Kidney (tissue), 14 donors: ENCODE data around the gene ATP12A. TPM values are rescaled to one million over a fixed set of nuclear protein-coding genes. Genes with fewer than 3 reads are reported as not detected.

ENCODE experiments used
- DNase-seq, 5 donors: peaks; one replicate each; pipeline ENCODE4 v3.0.0-alpha.2; 2013 to 2020
- FAIRE-seq: peaks from 2 replicates; lab custom pipeline; 2012; peaks lifted over from hg19 to GRCh38; lab: Jason Lieb, UNC
- H3K27ac ChIP-seq, 2 donors: one replicate each; pipeline ENCODE4 v1.7.0; 2013; ENCODE audit warnings: low read depth in 2 of 2, low read length in 2 of 2, inconsistent platforms in 1 of 2
- H3K27me3 ChIP-seq: one replicate; pipeline ENCODE4 v1.7.1; 2013; ENCODE audit warnings: low read length, inconsistent platforms; ENCODE audit not compliant: control insufficient read depth, insufficient read depth
- H3K36me3 ChIP-seq, 3 donors: one replicate each; pipeline versions ENCODE4 v1.7.0 to v1.7.1; 2013; ENCODE audit warnings: low read length in 3 of 3, control low read depth in 1 of 3, inconsistent platforms in 1 of 3; ENCODE audit not compliant: insufficient read depth in 3 of 3, control insufficient read depth in 2 of 3
- H3K4me1 ChIP-seq, 3 donors: one replicate each; pipeline versions ENCODE4 v1.7.0 to v1.7.1; 2013; ENCODE audit warnings: low read length in 3 of 3, inconsistent platforms in 1 of 3, low read depth in 1 of 3; ENCODE audit not compliant: control insufficient read depth in 2 of 3, insufficient read depth in 2 of 3
- H3K4me3 ChIP-seq, 3 donors: one replicate each; pipeline versions ENCODE4 v1.7.0 to v1.8.1; 2013; ENCODE audit warnings: low read length in 3 of 3, control low read depth in 1 of 3, inconsistent platforms in 1 of 3
- H3K9ac ChIP-seq, 3 donors: one replicate each; pipeline versions ENCODE4 v1.7.0 to v1.7.1; 2013; ENCODE audit warnings: low read length in 3 of 3, control low read depth in 1 of 3, inconsistent platforms in 1 of 3
- H3K9me3 ChIP-seq, 3 donors: one replicate each; pipeline versions ENCODE4 v1.7.0 to v1.7.1; 2013; ENCODE audit warnings: low read length in 3 of 3, control low read depth in 1 of 3, inconsistent platforms in 1 of 3; ENCODE audit not compliant: control insufficient read depth in 2 of 3, insufficient read depth in 1 of 3
- intact Hi-C: fragments of 100-400 bp; cut with DNase I; formaldehyde crosslinking; loops from one replicate; pipeline ENCODE4 v1.11.1; 2022
- polyA plus RNA-seq: library from polyadenylated mRNA; stranded (reverse); fragments of 350-450 nt; fragmentation: Illumina TruSeq; extraction: RNeasy Lipid Tissue Mini Kit (QIAGEN cat#74804); gene quantifications from one replicate; pipeline ENCODE4 v1.2.3, GENCODE V29; 2014; ENCODE audit warnings: low read depth, low replicate concordance; ENCODE audit not compliant: insufficient read depth
- total RNA-seq: library from RNA; stranded (reverse); fragmentation: NEBNext Ultra II Directional; extraction: Animal tissue kit (Norgen Biotek cat#: 25700); gene quantifications from one replicate; pipeline ENCODE4 v1.2.1, GENCODE V29; 2021
- TF ChIP-seq, protein P1 (sequence below): IDR thresholded peaks from 3 replicates; pipeline ENCODE4 v1.5.1; 2012; ENCODE audit warnings: mild to moderate bottlenecking, moderate library complexity, borderline replicate concordance; ENCODE audit not compliant: insufficient read depth; ENCODE audit errors: extremely low read depth
- donor health status: control.
- donor health status: control.
- donor health status: control.
- donor health status: control.
- donor health status: control.
- donor health status: DM: yes; HTN: yes; CAD: no.
- donor health status: Normal renal cell carcinoma (clear cell type).

Gene ATP12A
- total and polyA plus RNA-seq, 2 donors from 2014 or later = 0.22 to 6.5 TPM

DNA sequence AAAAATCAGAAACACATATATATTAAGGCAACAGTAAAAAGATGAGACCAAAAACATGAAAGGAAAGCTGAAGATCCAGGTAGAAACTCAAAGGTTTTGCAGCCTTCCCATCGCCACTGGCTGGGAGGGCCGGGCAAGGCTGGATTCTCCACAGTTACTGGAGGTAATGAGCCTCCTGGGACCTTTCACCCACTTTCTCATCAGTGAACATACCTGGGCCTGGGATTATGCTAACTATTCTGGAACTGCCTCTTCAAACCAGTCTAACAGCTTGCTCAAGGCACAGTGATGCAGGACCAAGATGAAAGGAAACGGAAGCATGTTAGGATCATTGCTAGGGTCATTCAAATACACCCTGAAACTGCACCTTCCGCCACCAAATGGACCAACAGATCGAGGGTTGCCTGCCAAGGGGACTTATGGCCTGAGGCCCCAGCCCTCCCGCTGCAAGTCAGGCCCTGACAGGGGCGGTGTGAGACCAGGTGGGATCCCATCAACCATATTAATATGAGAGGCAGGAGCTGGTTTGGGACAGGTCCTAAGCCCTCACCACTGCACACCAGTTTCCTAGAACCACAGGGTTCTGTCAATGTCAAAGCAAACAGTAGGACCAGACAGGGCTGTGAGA lies 28.4 kb upstream of the ATP12A start:
- DNase-seq (peak in 3 of 5 donors; percentile 72 to 91 (median 87)), FAIRE-seq (no peak)
- intact Hi-C loops = no loop called here
- peak overlapping the region in 1 of 2 donors; percentile 30 for H3K27ac ChIP-seq
- H3K9ac ChIP-seq = no peak overlapping the region
- H3K27me3 ChIP-seq = no peaks in the 10 kb centered on the region
- H3K36me3 ChIP-seq = no peaks in the 10 kb centered on the region
- TF ChIP-seq, protein P1, sequence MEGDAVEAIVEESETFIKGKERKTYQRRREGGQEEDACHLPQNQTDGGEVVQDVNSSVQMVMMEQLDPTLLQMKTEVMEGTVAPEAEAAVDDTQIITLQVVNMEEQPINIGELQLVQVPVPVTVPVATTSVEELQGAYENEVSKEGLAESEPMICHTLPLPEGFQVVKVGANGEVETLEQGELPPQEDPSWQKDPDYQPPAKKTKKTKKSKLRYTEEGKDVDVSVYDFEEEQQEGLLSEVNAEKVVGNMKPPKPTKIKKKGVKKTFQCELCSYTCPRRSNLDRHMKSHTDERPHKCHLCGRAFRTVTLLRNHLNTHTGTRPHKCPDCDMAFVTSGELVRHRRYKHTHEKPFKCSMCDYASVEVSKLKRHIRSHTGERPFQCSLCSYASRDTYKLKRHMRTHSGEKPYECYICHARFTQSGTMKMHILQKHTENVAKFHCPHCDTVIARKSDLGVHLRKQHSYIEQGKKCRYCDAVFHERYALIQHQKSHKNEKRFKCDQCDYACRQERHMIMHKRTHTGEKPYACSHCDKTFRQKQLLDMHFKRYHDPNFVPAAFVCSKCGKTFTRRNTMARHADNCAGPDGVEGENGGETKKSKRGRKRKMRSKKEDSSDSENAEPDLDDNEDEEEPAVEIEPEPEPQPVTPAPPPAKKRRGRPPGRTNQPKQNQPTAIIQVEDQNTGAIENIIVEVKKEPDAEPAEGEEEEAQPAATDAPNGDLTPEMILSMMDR = no peak
- H3K9me3 ChIP-seq = no peaks in the 10 kb centered on the region
- peaks cover 0 to 10% (median 0%) of the 10 kb centered on the region in 3 donors for H3K4me1 ChIP-seq
- H3K4me3 ChIP-seq = no peak overlapping the region

DNA sequence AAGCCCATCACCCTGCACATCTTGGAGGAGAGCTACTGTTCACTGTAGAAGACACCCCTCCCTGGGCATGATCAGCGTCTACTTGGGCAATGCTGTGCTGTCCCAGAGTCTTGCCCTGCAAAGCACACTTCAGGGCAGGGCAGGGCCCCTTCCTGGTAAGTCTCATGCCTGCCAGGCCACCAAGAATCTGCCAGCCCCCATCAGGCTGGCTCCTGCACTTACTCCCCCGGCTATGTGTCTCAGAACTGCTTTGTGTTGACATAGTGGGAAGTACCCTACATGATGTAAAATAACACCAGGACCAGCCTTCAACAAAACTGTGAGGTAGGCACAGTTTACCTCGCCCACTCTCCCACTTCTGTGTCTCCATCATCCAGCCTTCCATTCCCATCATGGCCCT lies 27.8 kb upstream of the ATP12A start:
- no peak for FAIRE-seq
- intact Hi-C loops = no loop called here

DNA sequence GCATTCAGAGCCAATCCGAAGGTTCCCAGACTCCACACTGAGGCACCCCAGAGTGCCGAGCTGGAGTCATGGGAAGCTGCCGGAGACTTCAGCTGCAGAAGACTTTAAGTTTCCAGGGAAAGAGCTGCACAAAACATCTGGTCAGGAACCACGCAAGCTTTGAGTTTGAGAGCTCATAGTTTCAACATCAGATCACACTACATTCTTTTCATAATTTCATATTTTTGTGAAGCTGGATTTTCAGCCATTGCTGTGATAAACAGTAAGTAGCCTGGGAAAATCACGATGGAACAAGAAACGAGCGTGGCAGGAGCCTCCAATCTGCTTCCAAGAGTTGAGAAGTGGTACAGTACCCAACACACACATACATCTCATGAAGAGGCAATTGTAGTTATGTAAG lies 25.5 kb upstream of the ATP12A start:
- Histone ChIP-seq H3K27ac (no peak overlapping the region), H3K4me3 (no peak overlapping the region), H3K4me1 (peaks cover 0 to 4% (median 0%) of the 10 kb centered on the region in 3 donors), H3K36me3 (no peaks in the 10 kb centered on the region), H3K9me3 (no peaks in the 10 kb centered on the region), H3K9ac (no peak overlapping the region), H3K27me3 (no peaks in the 10 kb centered on the region)
- intact Hi-C loops = no loop called here
- no peak for DNase-seq
- FAIRE-seq = no peak
- TF ChIP-seq, protein P1 = no peak

More for the DNA sequence above, 27.8 kb upstream of the ATP12A start:
- Histone ChIP-seq H3K27ac (peak overlapping the region in 1 of 2 donors; percentile 30), H3K9ac (no peak overlapping the region), H3K4me1 (peaks cover 0 to 10% (median 0%) of the 10 kb centered on the region in 3 donors), H3K9me3 (no peaks in the 10 kb centered on the region), H3K4me3 (no peak overlapping the region), H3K36me3 (no peaks in the 10 kb centered on the region), H3K27me3 (no peaks in the 10 kb centered on the region)
- TF ChIP-seq, protein P1 = no peak
- DNase-seq = no peak
